ENCODE measurements around the gene HDAC4.
A peak's percentile ranks its signal among the peaks of the same experiment; 100 is the strongest.

The HDAC4 gene

DNA sequence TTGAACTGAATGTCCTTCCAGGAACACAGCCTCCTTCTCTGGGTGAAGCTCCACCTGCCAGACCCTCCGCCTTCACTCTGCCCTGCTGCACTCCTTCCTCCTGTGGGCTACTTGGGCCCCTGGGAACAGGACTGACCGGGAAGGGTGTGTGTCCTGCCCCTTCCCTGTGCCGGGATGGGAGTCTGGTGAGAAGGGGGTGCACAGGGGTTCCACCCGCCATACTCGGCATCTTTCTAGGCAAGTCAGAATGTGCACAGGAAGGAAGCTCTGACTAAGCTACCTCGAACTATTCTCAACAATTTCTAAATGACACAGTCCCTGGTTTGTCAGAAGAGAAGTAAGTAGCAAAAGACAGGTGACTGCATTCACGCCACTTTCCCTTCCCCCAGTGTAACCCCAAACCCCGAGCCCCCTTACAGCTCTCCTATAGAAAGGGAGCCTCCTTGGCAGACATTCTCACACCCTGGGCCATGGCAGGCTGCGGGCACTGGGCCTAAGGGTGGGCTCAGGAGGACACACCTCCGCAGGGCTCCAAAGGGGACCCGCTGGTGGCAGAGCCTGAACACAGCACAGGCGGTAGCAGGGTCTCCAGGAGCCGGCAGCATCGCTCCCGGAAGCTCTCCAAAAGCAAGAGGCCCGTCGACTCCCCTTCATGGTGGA lies 184.1 kb downstream of the HDAC4 start:
- TF ChIP-seq, protein P1, sequence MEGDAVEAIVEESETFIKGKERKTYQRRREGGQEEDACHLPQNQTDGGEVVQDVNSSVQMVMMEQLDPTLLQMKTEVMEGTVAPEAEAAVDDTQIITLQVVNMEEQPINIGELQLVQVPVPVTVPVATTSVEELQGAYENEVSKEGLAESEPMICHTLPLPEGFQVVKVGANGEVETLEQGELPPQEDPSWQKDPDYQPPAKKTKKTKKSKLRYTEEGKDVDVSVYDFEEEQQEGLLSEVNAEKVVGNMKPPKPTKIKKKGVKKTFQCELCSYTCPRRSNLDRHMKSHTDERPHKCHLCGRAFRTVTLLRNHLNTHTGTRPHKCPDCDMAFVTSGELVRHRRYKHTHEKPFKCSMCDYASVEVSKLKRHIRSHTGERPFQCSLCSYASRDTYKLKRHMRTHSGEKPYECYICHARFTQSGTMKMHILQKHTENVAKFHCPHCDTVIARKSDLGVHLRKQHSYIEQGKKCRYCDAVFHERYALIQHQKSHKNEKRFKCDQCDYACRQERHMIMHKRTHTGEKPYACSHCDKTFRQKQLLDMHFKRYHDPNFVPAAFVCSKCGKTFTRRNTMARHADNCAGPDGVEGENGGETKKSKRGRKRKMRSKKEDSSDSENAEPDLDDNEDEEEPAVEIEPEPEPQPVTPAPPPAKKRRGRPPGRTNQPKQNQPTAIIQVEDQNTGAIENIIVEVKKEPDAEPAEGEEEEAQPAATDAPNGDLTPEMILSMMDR (IDR thresholded peaks at IDR 0.05; ENCODE audit: insufficient read depth, low read depth, low read length, missing control alignments), result no peak
- H3K4me3 ChIP-seq (ENCODE audit: low read depth, low read length), result no peak overlapping the region
- peak; percentile 40 for DNase-seq (ENCODE audit: low read depth)

DNA sequence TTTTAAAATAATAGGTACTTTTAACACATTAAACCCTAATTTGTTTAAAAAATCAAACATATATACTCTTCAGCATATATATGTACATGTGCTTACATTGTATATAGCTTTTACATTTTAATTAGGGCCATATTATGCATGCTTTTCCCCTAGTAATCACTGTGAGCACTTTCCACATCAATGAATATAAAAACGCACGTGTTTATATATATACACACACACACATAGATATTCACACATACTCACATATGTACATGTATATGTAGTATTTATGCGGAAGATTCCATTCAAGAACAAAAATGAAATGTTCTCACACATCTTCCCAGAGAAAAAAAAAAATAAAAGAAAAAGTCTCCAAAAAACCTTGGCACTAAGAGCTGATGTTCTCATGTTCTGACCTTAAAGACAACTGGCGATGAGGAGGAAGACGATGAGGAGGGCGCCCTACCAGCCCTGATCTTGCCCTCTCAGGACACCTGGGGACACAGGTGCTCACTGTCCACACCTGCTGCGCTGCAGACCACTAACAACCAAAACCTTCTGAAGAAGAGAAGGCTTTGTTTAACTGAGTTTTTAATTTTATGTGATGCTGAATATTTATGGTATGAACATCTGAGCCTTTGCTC lies 184.7 kb downstream of the HDAC4 start:
- H3K4me3 ChIP-seq (ENCODE audit: low read depth, low read length), result no peak overlapping the region
- no peak for DNase-seq (ENCODE audit: low read depth)
- TF ChIP-seq, protein P1 (IDR thresholded peaks at IDR 0.05; ENCODE audit: insufficient read depth, low read depth, low read length, missing control alignments), result no peak

DNA sequence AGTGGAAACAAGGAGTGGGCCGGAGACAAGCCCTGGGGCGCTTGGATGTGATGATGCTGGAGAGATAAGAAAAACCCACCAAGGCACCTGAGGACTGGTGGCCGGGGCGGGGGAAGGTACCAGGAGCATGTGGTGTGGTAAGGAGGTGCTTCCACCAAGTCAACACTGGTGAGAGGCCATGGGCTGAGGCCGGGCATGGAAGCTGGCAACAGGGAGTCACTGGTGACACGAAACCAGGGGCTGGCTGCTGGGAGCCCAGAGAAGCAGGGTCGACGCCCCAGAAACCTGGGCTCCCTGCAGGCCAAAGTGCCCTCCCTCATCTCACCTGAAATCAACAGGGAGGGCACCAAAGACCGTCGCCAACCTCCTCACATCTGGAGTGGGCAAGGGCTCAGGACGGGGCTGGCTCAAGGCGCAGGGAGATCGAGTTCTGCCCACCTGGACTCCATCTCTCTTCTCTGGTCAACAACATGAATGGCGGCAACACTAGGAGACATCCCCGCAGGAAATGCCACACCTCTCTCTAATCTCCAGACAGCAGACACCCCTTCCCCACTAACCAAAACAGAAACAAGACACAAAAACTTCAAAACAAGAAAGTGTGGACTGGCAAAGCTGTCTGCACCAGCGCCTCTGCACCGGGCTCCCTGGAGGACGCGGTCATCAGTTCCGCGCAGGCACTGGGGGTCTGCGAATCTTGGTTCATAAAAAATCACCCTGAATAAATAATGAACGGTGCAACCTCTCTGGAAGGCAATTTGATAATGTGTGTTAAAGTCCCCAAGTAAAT lies 185.5 kb downstream of the HDAC4 start:
- DNase-seq (ENCODE audit: low read depth), result no peak
- TF ChIP-seq, protein P1 (IDR thresholded peaks at IDR 0.05; ENCODE audit: insufficient read depth, low read depth, low read length, missing control alignments), result no peak
- H3K4me3 ChIP-seq (ENCODE audit: low read depth, low read length), result no peak overlapping the region

- TF ChIP-seq, protein P1 (IDR thresholded peaks at IDR 0.05; ENCODE audit: insufficient read depth, low read depth, low read length, missing control alignments), result no peak
- H3K4me3 ChIP-seq (ENCODE audit: low read depth, low read length), result no peak overlapping the region
- DNase-seq (ENCODE audit: low read depth), result no peak
Observed at GRCh38 chr2:239214725-239215124, 186.1 kb downstream of the HDAC4 start.

DNA sequence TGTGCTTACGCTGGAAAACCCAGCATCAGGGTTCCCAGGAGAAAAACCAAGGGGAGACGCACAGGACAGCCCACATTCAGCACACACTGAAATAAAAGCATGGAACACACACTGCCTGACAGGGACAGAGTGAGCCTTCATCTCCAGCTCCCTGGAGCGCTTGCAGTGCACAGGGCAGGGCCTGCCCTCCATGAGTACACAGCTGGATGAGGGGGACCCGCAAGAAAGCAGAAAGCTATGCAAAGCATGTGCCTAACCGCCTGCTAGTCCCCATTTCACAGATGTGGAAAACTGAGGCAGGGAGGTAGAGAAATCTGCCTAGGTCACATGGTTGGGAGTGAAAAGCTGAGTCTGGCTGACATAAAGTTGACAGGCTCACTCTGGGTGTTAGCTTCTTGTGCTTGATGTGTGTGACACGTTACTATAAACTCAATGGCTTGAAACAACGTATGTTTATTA lies 187.1 kb downstream of the HDAC4 start:
- TF ChIP-seq, protein P1 (IDR thresholded peaks at IDR 0.05; ENCODE audit: insufficient read depth, low read depth, low read length, missing control alignments), result no peak
- H3K4me3 ChIP-seq (ENCODE audit: low read depth, low read length), result no peak overlapping the region
- no peak for DNase-seq (ENCODE audit: low read depth)

DNA sequence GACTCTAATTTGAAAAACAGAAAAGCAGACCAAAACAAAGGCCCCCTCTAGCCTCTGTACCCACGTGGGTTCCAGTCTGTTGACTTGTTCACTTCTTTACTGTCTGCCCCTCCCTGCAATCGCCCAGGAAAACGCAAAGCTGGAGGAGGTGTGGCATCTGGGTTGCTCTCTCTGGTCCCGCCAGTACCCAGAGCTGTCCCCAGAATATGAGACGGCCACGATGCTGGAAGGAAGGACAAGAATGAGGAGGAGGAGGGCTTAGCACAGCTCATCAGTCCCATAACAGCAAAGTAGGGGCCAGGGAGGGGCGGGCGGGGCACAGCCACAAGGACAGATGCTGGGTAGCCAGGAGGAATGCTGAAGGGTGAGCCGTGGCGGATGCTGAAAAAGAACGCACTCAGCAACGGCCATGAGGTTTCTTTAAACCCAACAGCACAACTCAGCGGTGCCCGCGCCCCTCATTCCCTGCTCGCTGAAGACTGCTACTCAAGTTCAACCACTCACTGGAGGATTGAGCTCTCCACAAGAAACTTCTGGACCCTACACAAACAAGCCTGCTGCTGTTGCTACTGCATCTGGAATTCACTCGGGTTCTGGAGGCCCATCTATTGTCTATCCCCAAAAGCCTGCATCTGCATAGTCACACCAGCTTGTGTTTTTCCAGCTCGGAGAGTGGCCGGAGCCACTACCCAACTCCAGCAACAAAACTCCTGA lies 187.7 kb downstream of the HDAC4 start:
- H3K4me3 ChIP-seq (ENCODE audit: low read depth, low read length), result no peak overlapping the region
- DNase-seq (ENCODE audit: low read depth), result no peak
- TF ChIP-seq, protein P1 (IDR thresholded peaks at IDR 0.05; ENCODE audit: insufficient read depth, low read depth, low read length, missing control alignments), result no peak

All from GM12865 (cell line).